Esophagus squamous epithelium (tissue), 5 donors: ENCODE results near the gene PAQR8. TPM values are rescaled to one million over a fixed set of nuclear protein-coding genes. Genes with fewer than 3 reads are reported as not detected.

ENCODE experiments used
- DNase-seq: peaks from one replicate; lab custom pipeline; 2025; lab: John Stamatoyannopoulos, UW
- H3K27ac ChIP-seq, 4 donors: fragments of 200-600 bp; sonication (generic); one replicate each; pipeline ENCODE4 v1.5.1; 2016 to 2019; ENCODE audit warnings: mild to moderate bottlenecking in 1 of 4
- H3K27me3 ChIP-seq, 4 donors: fragments of 200-600 bp; sonication (generic); 1 replicate in 3 of 4; 2 replicates in 1 of 4; pipeline versions ENCODE4 v1.5.1 to v1.6.0; 2017 to 2021; ENCODE audit warnings: antibody characterized with exemption in 1 of 4
- H3K36me3 ChIP-seq, 3 donors: fragments of 200-600 bp; sonication (generic); one replicate each; pipeline ENCODE4 v1.5.1; 2016 to 2019
- H3K4me1 ChIP-seq, 3 donors: fragments of 200-600 bp; sonication (generic); one replicate each; pipeline ENCODE4 v1.5.1; 2017 to 2019
- H3K4me3 ChIP-seq, 4 donors: fragments of 200-600 bp; sonication (generic); 1 replicate in 3 of 4; 2 replicates in 1 of 4; pipeline ENCODE4 v1.5.1; 2016 to 2019; ENCODE audit warnings: mild to moderate bottlenecking in 2 of 4, moderate library complexity in 1 of 4
- H3K9me3 ChIP-seq, 3 donors: fragments of 200-600 bp; sonication (generic); one replicate each; pipeline ENCODE4 v1.5.1; 2016 to 2019
- POLR2A ChIP-seq, 4 donors: fragments of 450-650 bp; IDR thresholded peaks; one replicate each; pipeline ENCODE4 v1.6.1; 2017; ENCODE audit warnings: antibody characterized with exemption in 4 of 4, mild to moderate bottlenecking in 4 of 4, moderate library complexity in 3 of 4
- WGBS, 2 donors: methylation state at CpG; one replicate each; pipeline ENCODE4 v1.1.5; 2018; 5-methylcytosine and 5-hydroxymethylcytosine counted together
- intact Hi-C: fragments of 100-400 bp; cut with DNase I; formaldehyde crosslinking; loops from one replicate; pipeline ENCODE4 v1.15.0; 2022
- total RNA-seq, 4 donors: library from RNA; depleted of rRNA; stranded (reverse); fragments of >200 nt; gene quantifications; one replicate each; pipeline ENCODE4 v1.1.0, GENCODE V29; 2016
- TF ChIP-seq, protein P1 (sequence below), 6 experiments: fragments of 450-650 bp in 4 of 6; fragments of 200-600 bp in 2 of 6; sonication (generic) in 2 of 6; IDR thresholded peaks; one replicate each; pipeline ENCODE4 v1.5.1; 2016 to 2019; ENCODE audit warnings: antibody characterized with exemption in 6 of 6, mild to moderate bottlenecking in 4 of 6, moderate library complexity in 4 of 6
- donor health status: DM: yes; HTN: yes; CAD: no.

Gene PAQR8
- total RNA-seq, 4 donors from 2014 or later = 1.7 to 22.5 (median 11.5) TPM

DNA sequence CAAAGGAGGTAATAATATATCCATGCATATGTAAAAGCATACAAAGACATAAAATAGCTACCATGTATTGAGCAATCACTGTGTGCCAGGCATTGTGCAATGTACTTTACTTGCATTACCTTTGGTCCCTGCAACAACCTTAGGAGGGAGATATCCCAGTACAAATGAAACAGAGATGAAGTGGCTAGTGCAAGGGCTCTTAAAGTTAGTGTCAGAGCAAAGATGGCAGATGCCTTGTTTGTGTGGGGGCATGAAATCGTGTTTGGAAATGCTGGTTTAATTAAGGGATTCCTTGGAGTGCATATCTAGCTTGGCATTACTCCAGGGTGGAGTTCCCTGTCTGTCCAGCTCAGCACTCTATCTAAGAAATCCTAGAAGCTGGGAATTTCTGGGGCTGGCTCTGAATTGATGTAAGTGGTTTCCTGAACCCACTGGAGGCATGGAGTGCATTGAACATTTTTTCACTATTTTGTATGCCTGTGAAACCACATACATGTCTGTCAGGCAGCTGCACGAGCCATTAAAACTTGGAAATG lies 9.8 kb downstream of the PAQR8 start:
- H3K9me3 ChIP-seq = no peaks in the 10 kb centered on the region
- H3K4me3 ChIP-seq = no peak overlapping the region
- peaks cover 0 to 19% (median 0%) of the 10 kb centered on the region in 3 donors for H3K36me3 ChIP-seq
- no peak for TF ChIP-seq POLR2A (IDR thresholded peaks at IDR 0.05)
- TF ChIP-seq, protein P1, sequence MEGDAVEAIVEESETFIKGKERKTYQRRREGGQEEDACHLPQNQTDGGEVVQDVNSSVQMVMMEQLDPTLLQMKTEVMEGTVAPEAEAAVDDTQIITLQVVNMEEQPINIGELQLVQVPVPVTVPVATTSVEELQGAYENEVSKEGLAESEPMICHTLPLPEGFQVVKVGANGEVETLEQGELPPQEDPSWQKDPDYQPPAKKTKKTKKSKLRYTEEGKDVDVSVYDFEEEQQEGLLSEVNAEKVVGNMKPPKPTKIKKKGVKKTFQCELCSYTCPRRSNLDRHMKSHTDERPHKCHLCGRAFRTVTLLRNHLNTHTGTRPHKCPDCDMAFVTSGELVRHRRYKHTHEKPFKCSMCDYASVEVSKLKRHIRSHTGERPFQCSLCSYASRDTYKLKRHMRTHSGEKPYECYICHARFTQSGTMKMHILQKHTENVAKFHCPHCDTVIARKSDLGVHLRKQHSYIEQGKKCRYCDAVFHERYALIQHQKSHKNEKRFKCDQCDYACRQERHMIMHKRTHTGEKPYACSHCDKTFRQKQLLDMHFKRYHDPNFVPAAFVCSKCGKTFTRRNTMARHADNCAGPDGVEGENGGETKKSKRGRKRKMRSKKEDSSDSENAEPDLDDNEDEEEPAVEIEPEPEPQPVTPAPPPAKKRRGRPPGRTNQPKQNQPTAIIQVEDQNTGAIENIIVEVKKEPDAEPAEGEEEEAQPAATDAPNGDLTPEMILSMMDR (IDR thresholded peaks at IDR 0.05) = no peak
- no peaks in the 10 kb centered on the region for H3K27me3 ChIP-seq
- peaks cover 0 to 19% (median 0%) of the 10 kb centered on the region in 3 donors for H3K4me1 ChIP-seq
- intact Hi-C loops = no loop called here
- WGBS, 2 donors = 56% methylated on average over 2 of the region's 2 CpGs
- no peak overlapping the region for H3K27ac ChIP-seq
- no peak for DNase-seq

DNA sequence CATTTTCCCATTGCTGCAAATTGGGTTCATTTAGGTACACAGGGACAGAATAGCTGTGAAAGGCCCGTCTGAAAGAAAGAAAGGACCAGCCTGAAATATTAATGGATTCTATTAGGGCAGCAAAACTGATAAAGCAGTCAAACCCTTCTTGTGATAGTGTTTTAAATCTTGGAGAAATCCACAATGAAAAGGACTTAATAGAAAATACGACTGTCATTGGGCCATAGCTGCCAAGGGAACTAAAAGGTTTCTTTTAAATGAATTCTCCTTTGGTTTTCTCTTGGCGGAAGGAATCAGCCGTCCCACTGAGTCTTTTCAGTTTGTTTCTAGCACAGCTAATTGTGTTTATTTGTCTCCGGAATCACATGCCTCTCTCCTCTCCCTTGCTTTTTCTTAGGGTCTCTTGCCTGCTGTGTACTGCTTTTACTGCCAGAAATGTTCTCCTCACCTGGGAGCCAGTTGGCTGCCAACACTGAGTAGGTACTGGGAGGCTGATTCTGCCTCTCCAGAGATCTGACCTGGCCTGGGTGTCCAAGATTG lies 11.3 kb downstream of the PAQR8 start:
- 91 to 92% methylated on average over 5 of the region's 5 CpGs for WGBS, 2 donors
- Histone ChIP-seq H3K9me3 (no peaks in the 10 kb centered on the region), H3K4me1 (peaks cover 0 to 22% (median 7%) of the 10 kb centered on the region in 3 donors), H3K4me3 (no peak overlapping the region), H3K36me3 (peaks cover 0 to 6% (median 0%) of the 10 kb centered on the region in 3 donors), H3K27ac (no peak overlapping the region), H3K27me3 (no peaks in the 10 kb centered on the region)
- DNase-seq = no peak
- intact Hi-C loops = no loop called here
- no peak for TF ChIP-seq POLR2A (IDR thresholded peaks at IDR 0.05)
- TF ChIP-seq, protein P1 (IDR thresholded peaks at IDR 0.05) = no peak

GRCh38 chr6:52374247-52374646 lies 12.3 kb downstream of the PAQR8 start:
- H3K4me3 ChIP-seq = no peak overlapping the region
- TF ChIP-seq POLR2A (IDR thresholded peaks at IDR 0.05) = no peak
- TF ChIP-seq, protein P1 (IDR thresholded peaks at IDR 0.05) = no peak
- intact Hi-C loops = no loop called here
- no peaks in the 10 kb centered on the region for H3K36me3 ChIP-seq
- no peak for DNase-seq
- H3K27me3 ChIP-seq = no peaks in the 10 kb centered on the region
- H3K27ac ChIP-seq = no peak overlapping the region
- H3K4me1 ChIP-seq = peaks cover 0 to 23% (median 7%) of the 10 kb centered on the region in 3 donors
- WGBS, 2 donors = 85 to 92% methylated on average over 4 of the region's 4 CpGs
- H3K9me3 ChIP-seq = no peaks in the 10 kb centered on the region

DNA sequence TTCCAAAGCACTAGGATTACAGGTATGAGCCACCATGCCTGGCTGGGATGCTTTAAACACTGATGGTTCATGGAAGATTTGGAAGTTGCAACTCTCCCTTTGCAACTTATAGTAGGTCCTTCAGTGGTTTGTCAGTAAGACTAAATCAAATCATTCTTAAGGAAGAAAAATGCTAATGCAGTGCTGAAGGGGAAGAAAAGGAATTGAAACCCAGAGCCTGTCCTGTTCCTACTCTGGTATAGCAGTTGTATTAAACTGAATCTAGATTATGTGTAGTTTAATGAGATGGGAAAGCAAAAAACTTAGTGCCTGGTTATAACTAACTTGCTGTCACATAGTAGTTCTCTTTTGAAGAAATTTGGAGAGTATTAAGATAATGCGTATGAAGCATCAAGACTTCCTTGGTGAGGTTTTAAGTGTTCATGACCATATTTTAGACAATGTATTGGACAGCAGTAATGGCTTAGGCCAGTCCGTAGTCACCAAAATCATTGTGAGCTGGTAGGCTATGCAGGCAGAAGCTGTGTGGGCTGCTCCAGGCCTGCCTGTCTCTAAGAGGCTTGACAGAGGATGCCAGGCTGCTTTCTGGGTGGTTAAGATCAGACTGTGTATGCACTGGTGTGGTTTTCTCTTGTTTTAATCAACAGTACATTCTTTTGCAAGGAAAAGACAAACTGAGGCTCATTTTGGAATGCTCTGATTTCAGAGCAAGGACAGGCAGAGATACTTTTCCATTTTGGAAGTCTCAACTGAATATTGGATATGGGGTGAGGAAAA lies 14.0 kb downstream of the PAQR8 start:
- 63 to 100% methylated on average over 2 of the region's 2 CpGs for WGBS, 2 donors
- Histone ChIP-seq H3K27me3 (no peaks in the 10 kb centered on the region), H3K9me3 (no peaks in the 10 kb centered on the region), H3K27ac (no peak overlapping the region), H3K36me3 (peaks cover 0 to 2% (median 0%) of the 10 kb centered on the region in 3 donors), H3K4me1 (peaks cover 0 to 23% (median 7%) of the 10 kb centered on the region in 3 donors), H3K4me3 (no peak overlapping the region)
- no peak for TF ChIP-seq POLR2A (IDR thresholded peaks at IDR 0.05)
- TF ChIP-seq, protein P1 (IDR thresholded peaks at IDR 0.05) = no peak
- intact Hi-C loops = no loop called here
- DNase-seq = no peak

GRCh38 chr6:52376763-52377162 lies 14.8 kb downstream of the PAQR8 start:
- intact Hi-C loops = no loop called here
- TF ChIP-seq, protein P1 (IDR thresholded peaks at IDR 0.05) = no peak
- no peak for TF ChIP-seq POLR2A (IDR thresholded peaks at IDR 0.05)
- WGBS, 2 donors = 86% methylated on average over 3 of the region's 3 CpGs
- Histone ChIP-seq H3K4me1 (peaks cover 0 to 23% (median 7%) of the 10 kb centered on the region in 3 donors), H3K27ac (no peak overlapping the region), H3K4me3 (no peak overlapping the region), H3K36me3 (peaks cover 0 to 6% (median 0%) of the 10 kb centered on the region in 3 donors), H3K27me3 (no peaks in the 10 kb centered on the region), H3K9me3 (no peaks in the 10 kb centered on the region)
- no peak for DNase-seq
